T-helper 1 cell (primary cell): ENCODE data around the gene CD2AP.

Experiments
- DNase-seq, 5 donors: peaks; one replicate each; pipeline ENCODE4 v3.0.0-alpha.2; 2012 to 2020

The CD2AP gene

GRCh38 chr6:47567586-47567985 is 90.0 kb downstream of the CD2AP start:
- no peak for DNase-seq

GRCh38 chr6:47571488-47571887 is 93.9 kb downstream of the CD2AP start:
- no peak for DNase-seq

- no peak for DNase-seq
Measured at GRCh38 chr6:47573109-47573508, 95.5 kb downstream of the CD2AP start.

- DNase-seq = no peak
Measured at GRCh38 chr6:47574789-47575188, 97.2 kb downstream of the CD2AP start.

GRCh38 chr6:47579040-47579439 is 101.5 kb downstream of the CD2AP start:
- DNase-seq = no peak

GRCh38 chr6:47581591-47581990 is 104.0 kb downstream of the CD2AP start:
- DNase-seq = no peak

GRCh38 chr6:47587493-47587892 is 109.9 kb downstream of the CD2AP start:
- DNase-seq = no peak

- no peak for DNase-seq
Measured at GRCh38 chr6:47592131-47592840, 114.7 kb downstream of the CD2AP start.

- DNase-seq = no peak
Measured at GRCh38 chr6:47593979-47594378, 116.4 kb downstream of the CD2AP start.

- DNase-seq = no peak
Measured at GRCh38 chr6:47595785-47596184, 118.2 kb downstream of the CD2AP start.

GRCh38 chr6:47598367-47598766 is 120.8 kb downstream of the CD2AP start:
- DNase-seq = no peak

GRCh38 chr6:47599512-47599911 is 121.9 kb downstream of the CD2AP start:
- no peak for DNase-seq

GRCh38 chr6:47603227-47603626 is 125.6 kb downstream of the CD2AP start:
- DNase-seq = no peak

- DNase-seq = no peak
Measured at GRCh38 chr6:47603995-47604394, 126.4 kb downstream of the CD2AP start.

- no peak for DNase-seq
Measured at GRCh38 chr6:47621838-47622449, 144.4 kb downstream of the CD2AP start.

GRCh38 chr6:47626782-47627181 is 149.2 kb downstream of the CD2AP start:
- no peak for DNase-seq

- DNase-seq = no peak
Measured at GRCh38 chr6:47628448-47629272, 151.1 kb downstream of the CD2AP start.

GRCh38 chr6:47629954-47630353 is 152.4 kb downstream of the CD2AP start:
- DNase-seq = no peak

- no peak for DNase-seq
Measured at GRCh38 chr6:47630587-47630986, 153.0 kb downstream of the CD2AP start.

- peak in 1 of 5 donors; percentile 36 for DNase-seq
Measured at GRCh38 chr6:47631269-47631772, 153.7 kb downstream of the CD2AP start.

GRCh38 chr6:47631797-47632196 is 154.2 kb downstream of the CD2AP start:
- DNase-seq = no peak

GRCh38 chr6:47633141-47633540 is 155.6 kb downstream of the CD2AP start:
- no peak for DNase-seq

GRCh38 chr6:47634210-47635047 is 156.8 kb downstream of the CD2AP start:
- DNase-seq = no peak
